ENCODE data around the gene PSMD11. TPM values are rescaled to one million over a fixed set of nuclear protein-coding genes. Genes with fewer than 3 reads are reported as not detected.

Gene PSMD11
- total RNA-seq, 1 donor from 2014 or later, result 129 TPM

- no peak for DNase-seq (ENCODE audit: low read depth)
- H4K20me1 ChIP-seq (ENCODE audit: insufficient read depth, low read length), result peaks cover 77% of the 10 kb centered on the region
- no peaks in the 10 kb centered on the region for H3K27me3 ChIP-seq (ENCODE audit: insufficient read depth, low read length)
- peaks cover 62% of the 10 kb centered on the region for H3K79me2 ChIP-seq (ENCODE audit: insufficient read depth, low read length)
- Mint-ChIP-seq H3K27ac (ENCODE audit: unreplicated experiment) (no peak overlapping the region), H3K36me3 (ENCODE audit: low read depth, unreplicated experiment) (peaks cover 18% of the 10 kb centered on the region), H3K9me3 (ENCODE audit: unreplicated experiment) (no peaks in the 10 kb centered on the region), H3K27me3 (ENCODE audit: low read depth, unreplicated experiment) (no peaks in the 10 kb centered on the region), H3K4me3 (ENCODE audit: unreplicated experiment) (no peak overlapping the region), H3K4me1 (ENCODE audit: low read depth, unreplicated experiment) (peaks cover 6% of the 10 kb centered on the region)
- TF ChIP-seq EZH2 (IDR thresholded peaks at IDR 0.05; ENCODE audit: insufficient read depth, low read length) (no peak), CTCF (IDR thresholded peaks at IDR 0.05; ENCODE audit: insufficient read depth, low read depth, low read length) (no peak)
- H3K27ac ChIP-seq (ENCODE audit: low read depth, low read length), result no peak overlapping the region
- no peak overlapping the region for H3K9ac ChIP-seq (ENCODE audit: low read length)
- no peak overlapping the region for H3K4me2 ChIP-seq (ENCODE audit: low read length)
- H3K4me3 ChIP-seq (ENCODE audit: insufficient read depth, low read depth, low read length), result no peak overlapping the region
- no peaks in the 10 kb centered on the region for H3K4me1 ChIP-seq (ENCODE audit: insufficient read depth, low read length)
- FAIRE-seq, result no peak
- no peak overlapping the region for H2AFZ ChIP-seq (ENCODE audit: low read depth, low read length)
- no peaks in the 10 kb centered on the region for H3K9me3 ChIP-seq (ENCODE audit: insufficient read depth, low read depth, low read length)
- peaks cover 41% of the 10 kb centered on the region for H3K36me3 ChIP-seq (ENCODE audit: insufficient read depth, low read length)
Observed at GRCh38 chr17:32463304-32463703, 19.0 kb downstream of the PSMD11 start.

- H3K4me1 Mint-ChIP-seq (ENCODE audit: low read depth, unreplicated experiment), result peaks cover 2% of the 10 kb centered on the region
- Histone ChIP-seq H3K27ac (ENCODE audit: low read depth, low read length) (no peak overlapping the region), H3K9me3 (ENCODE audit: insufficient read depth, low read depth, low read length) (no peaks in the 10 kb centered on the region), H3K9ac (ENCODE audit: low read length) (no peak overlapping the region), H3K4me2 (ENCODE audit: low read length) (no peak overlapping the region), H3K36me3 (ENCODE audit: insufficient read depth, low read length) (peaks cover 45% of the 10 kb centered on the region), H4K20me1 (ENCODE audit: insufficient read depth, low read length) (peaks cover 80% of the 10 kb centered on the region), H2AFZ (ENCODE audit: low read depth, low read length) (no peak overlapping the region), H3K27me3 (ENCODE audit: insufficient read depth, low read length) (no peaks in the 10 kb centered on the region), H3K79me2 (ENCODE audit: insufficient read depth, low read length) (peaks cover 60% of the 10 kb centered on the region), H3K4me1 (ENCODE audit: insufficient read depth, low read length) (no peaks in the 10 kb centered on the region), H3K4me3 (ENCODE audit: insufficient read depth, low read depth, low read length) (no peak overlapping the region)
- H3K27me3 Mint-ChIP-seq (ENCODE audit: low read depth, unreplicated experiment), result no peaks in the 10 kb centered on the region
- H3K36me3 Mint-ChIP-seq (ENCODE audit: low read depth, unreplicated experiment), result peaks cover 15% of the 10 kb centered on the region
- FAIRE-seq, result no peak
- no peak overlapping the region for H3K4me3 Mint-ChIP-seq (ENCODE audit: unreplicated experiment)
- DNase-seq (ENCODE audit: low read depth), result no peak
- no peaks in the 10 kb centered on the region for H3K9me3 Mint-ChIP-seq (ENCODE audit: unreplicated experiment)
- H3K27ac Mint-ChIP-seq (ENCODE audit: unreplicated experiment), result no peak overlapping the region
- TF ChIP-seq EZH2 (IDR thresholded peaks at IDR 0.05; ENCODE audit: insufficient read depth, low read length) (no peak), CTCF (IDR thresholded peaks at IDR 0.05; ENCODE audit: insufficient read depth, low read depth, low read length) (no peak)
Observed at GRCh38 chr17:32464374-32464773, 20.1 kb downstream of the PSMD11 start.

- Histone ChIP-seq H3K27me3 (ENCODE audit: insufficient read depth, low read length) (no peaks in the 10 kb centered on the region), H2AFZ (ENCODE audit: low read depth, low read length) (no peak overlapping the region), H3K79me2 (ENCODE audit: insufficient read depth, low read length) (peaks cover 50% of the 10 kb centered on the region), H3K4me3 (ENCODE audit: insufficient read depth, low read depth, low read length) (no peak overlapping the region), H4K20me1 (ENCODE audit: insufficient read depth, low read length) (peaks cover 71% of the 10 kb centered on the region), H3K9ac (ENCODE audit: low read length) (no peak overlapping the region), H3K36me3 (ENCODE audit: insufficient read depth, low read length) (peaks cover 61% of the 10 kb centered on the region), H3K4me1 (ENCODE audit: insufficient read depth, low read length) (no peaks in the 10 kb centered on the region), H3K9me3 (ENCODE audit: insufficient read depth, low read depth, low read length) (no peaks in the 10 kb centered on the region), H3K4me2 (ENCODE audit: low read length) (no peak overlapping the region), H3K27ac (ENCODE audit: low read depth, low read length) (no peak overlapping the region)
- H3K4me1 Mint-ChIP-seq (ENCODE audit: low read depth, unreplicated experiment), result peaks cover 5% of the 10 kb centered on the region
- FAIRE-seq (no peak), DNase-seq (ENCODE audit: low read depth) (no peak)
- H3K27ac Mint-ChIP-seq (ENCODE audit: unreplicated experiment), result no peak overlapping the region
- no peak overlapping the region for H3K4me3 Mint-ChIP-seq (ENCODE audit: unreplicated experiment)
- no peak for TF ChIP-seq EZH2 (IDR thresholded peaks at IDR 0.05; ENCODE audit: insufficient read depth, low read length)
- no peak for TF ChIP-seq CTCF (IDR thresholded peaks at IDR 0.05; ENCODE audit: insufficient read depth, low read depth, low read length)
- no peaks in the 10 kb centered on the region for H3K9me3 Mint-ChIP-seq (ENCODE audit: unreplicated experiment)
- peaks cover 18% of the 10 kb centered on the region for H3K36me3 Mint-ChIP-seq (ENCODE audit: low read depth, unreplicated experiment)
- H3K27me3 Mint-ChIP-seq (ENCODE audit: low read depth, unreplicated experiment), result no peaks in the 10 kb centered on the region
Observed at GRCh38 chr17:32467949-32468348, 23.6 kb downstream of the PSMD11 start.
